ENCODE results near the gene MLLT10. TPM values are rescaled to one million over a fixed set of nuclear protein-coding genes. Genes with fewer than 3 reads are reported as not detected.

MLLT10 gene
- total RNA-seq, 1 donor from 2014 or later: 58.1 TPM

GRCh38 chr10:21702633-21703111 is 168.6 kb downstream of the MLLT10 start:
- H3K9me3 Mint-ChIP-seq: peaks cover 23% of the 10 kb centered on the region
- no peaks in the 10 kb centered on the region for H3K27me3 Mint-ChIP-seq (ENCODE audit: low read depth)
- H3K36me3 Mint-ChIP-seq (ENCODE audit: low read depth): peaks cover 58% of the 10 kb centered on the region
- H3K27ac Mint-ChIP-seq (ENCODE audit: unreplicated experiment): no peak overlapping the region
- TF ChIP-seq CTCF (conservative IDR thresholded peaks at IDR 0.05): no peak
- no peak for DNase-seq (ENCODE audit: low read depth, low spot score)
- peaks cover 8% of the 10 kb centered on the region for H3K4me1 Mint-ChIP-seq
- no peak overlapping the region for H3K4me3 Mint-ChIP-seq

GRCh38 chr10:21705142-21705827 is 171.3 kb downstream of the MLLT10 start:
- Mint-ChIP-seq H3K27ac (ENCODE audit: unreplicated experiment) (no peak overlapping the region), H3K4me3 (no peak overlapping the region), H3K9me3 (peaks cover 10% of the 10 kb centered on the region), H3K27me3 (ENCODE audit: low read depth) (no peaks in the 10 kb centered on the region), H3K36me3 (ENCODE audit: low read depth) (peaks cover 41% of the 10 kb centered on the region), H3K4me1 (peaks cover 8% of the 10 kb centered on the region)
- no peak for TF ChIP-seq CTCF (conservative IDR thresholded peaks at IDR 0.05)
- no peak for DNase-seq (ENCODE audit: low read depth, low spot score)

GRCh38 chr10:21705828-21706176 is 171.8 kb downstream of the MLLT10 start:
- no peak for TF ChIP-seq CTCF (conservative IDR thresholded peaks at IDR 0.05)
- Mint-ChIP-seq H3K4me3 (no peak overlapping the region), H3K27ac (ENCODE audit: unreplicated experiment) (no peak overlapping the region), H3K4me1 (peaks cover 8% of the 10 kb centered on the region), H3K9me3 (peaks cover 5% of the 10 kb centered on the region), H3K36me3 (ENCODE audit: low read depth) (peaks cover 35% of the 10 kb centered on the region), H3K27me3 (ENCODE audit: low read depth) (no peaks in the 10 kb centered on the region)
- no peak for DNase-seq (ENCODE audit: low read depth, low spot score)

- Mint-ChIP-seq H3K4me1 (peaks cover 8% of the 10 kb centered on the region), H3K27ac (ENCODE audit: unreplicated experiment) (no peak overlapping the region), H3K27me3 (ENCODE audit: low read depth) (no peaks in the 10 kb centered on the region), H3K9me3 (no peaks in the 10 kb centered on the region), H3K36me3 (ENCODE audit: low read depth) (peaks cover 24% of the 10 kb centered on the region), H3K4me3 (no peak overlapping the region)
- DNase-seq (ENCODE audit: low read depth, low spot score): no peak
- TF ChIP-seq CTCF (conservative IDR thresholded peaks at IDR 0.05): no peak
Measured at GRCh38 chr10:21707498-21707897, 173.5 kb downstream of the MLLT10 start.

- no peak for DNase-seq (ENCODE audit: low read depth, low spot score)
- Mint-ChIP-seq H3K36me3 (ENCODE audit: low read depth) (peaks cover 10% of the 10 kb centered on the region), H3K27ac (ENCODE audit: unreplicated experiment) (no peak overlapping the region), H3K4me3 (no peak overlapping the region), H3K27me3 (ENCODE audit: low read depth) (no peaks in the 10 kb centered on the region), H3K4me1 (peaks cover 26% of the 10 kb centered on the region), H3K9me3 (no peaks in the 10 kb centered on the region)
- TF ChIP-seq CTCF (conservative IDR thresholded peaks at IDR 0.05): no peak
Measured at GRCh38 chr10:21712975-21713374, 178.9 kb downstream of the MLLT10 start.
